DMS79 treated with DMSO at 0.1 percent for 48 hours (cell line): ENCODE data around the gene CBLL2.
"Not testable (repeated sequence)": the region's sequence is repeated elsewhere in the genome, so short reads cannot be mapped to it uniquely, and the experiment has no call there.

Experiments
- DNase-seq: peaks from one replicate; lab custom pipeline; 2025; lab: John Stamatoyannopoulos, UW

The CBLL2 gene, protein sequence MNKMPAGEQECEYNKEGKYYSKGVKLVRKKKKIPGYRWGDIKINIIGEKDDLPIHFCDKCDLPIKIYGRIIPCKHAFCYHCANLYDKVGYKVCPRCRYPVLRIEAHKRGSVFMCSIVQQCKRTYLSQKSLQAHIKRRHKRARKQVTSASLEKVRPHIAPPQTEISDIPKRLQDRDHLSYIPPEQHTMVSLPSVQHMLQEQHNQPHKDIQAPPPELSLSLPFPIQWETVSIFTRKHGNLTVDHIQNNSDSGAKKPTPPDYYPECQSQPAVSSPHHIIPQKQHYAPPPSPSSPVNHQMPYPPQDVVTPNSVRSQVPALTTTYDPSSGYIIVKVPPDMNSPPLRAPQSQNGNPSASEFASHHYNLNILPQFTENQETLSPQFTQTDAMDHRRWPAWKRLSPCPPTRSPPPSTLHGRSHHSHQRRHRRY

DNA sequence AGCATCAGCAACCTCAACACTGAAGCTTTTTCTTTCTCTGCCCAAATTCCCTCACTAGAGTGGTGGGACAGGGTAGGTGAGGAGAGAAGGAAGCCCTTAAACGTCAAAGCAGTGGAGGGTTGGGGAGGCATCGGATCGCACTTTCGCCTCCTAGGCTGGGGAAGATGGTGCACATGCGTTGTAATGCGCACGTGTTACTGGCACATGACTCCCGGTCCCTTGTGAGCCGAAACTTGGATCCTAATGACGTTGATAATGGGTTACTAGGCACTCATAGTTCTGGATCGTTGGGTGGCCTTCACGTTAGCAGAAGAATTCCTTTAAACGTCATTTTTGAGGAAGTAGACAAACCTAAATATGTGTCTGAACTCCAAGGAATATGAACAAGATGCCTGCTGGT is at the start of gene CBLL2:
TSS of gene CBLL2 (plus strand) at position 301 of the 400 bp plus-strand sequence. CDS start at position 380, 79 bp downstream.
- no peak for DNase-seq

DNA sequence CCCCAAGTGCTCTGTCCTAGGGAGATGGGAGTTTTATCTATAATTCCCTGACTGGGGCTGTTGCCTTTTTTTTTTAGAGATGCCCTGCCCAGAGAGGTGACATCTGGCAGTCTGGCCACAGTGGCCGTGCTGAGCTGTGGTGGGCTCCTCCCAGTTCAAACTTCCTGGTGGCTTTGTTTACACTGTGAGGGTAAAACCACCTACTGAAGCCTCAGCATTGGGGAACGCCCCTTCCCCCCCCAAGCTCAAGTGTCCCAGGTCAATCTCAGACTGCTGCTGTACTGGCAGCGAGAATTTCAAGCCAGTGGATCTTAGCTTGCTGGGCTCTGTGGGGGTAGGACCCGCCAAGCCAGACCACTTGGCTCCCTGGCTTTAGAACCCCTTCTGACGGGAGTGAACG is 38.3 kb upstream of the CBLL2 start:
- DNase-seq = no peak

DNA sequence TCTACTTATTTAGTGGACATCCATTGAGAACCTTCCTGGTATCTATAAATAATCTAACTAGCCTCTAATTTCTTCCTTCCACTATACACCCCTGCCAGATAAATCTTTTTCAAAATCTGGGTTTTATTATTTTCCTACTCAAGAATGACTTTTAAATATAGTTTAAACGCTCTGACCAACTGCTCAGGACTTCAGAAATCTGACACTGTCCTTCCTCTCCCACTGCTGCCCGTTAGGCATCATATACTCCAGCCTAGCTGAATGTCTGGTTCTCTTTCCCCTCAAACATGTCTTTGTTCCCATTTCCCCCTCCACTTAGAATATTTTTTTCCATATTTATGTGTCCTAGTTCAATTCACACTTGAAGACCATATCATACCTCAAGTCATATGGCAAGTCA is 35.2 kb upstream of the CBLL2 start:
- no peak for DNase-seq

DNA sequence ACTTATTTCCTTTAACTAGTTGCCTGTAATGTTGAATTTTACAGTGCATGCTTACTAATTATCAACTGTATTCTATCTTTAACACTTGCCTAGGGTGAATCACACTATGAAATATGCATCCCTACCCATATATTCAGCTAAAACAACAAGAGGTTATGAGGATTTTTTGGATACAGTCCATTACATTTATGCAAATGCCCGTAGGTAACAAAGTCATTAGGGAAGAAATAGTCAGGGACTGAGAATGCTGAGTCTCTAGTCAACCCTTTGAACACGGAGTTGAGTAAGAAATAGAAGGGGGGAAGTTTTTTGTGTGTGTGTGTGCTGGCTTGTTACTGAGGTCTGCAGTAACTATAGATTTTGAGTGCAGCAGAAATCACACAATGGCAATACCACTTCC is 26.1 kb upstream of the CBLL2 start:
- no peak for DNase-seq

DNA sequence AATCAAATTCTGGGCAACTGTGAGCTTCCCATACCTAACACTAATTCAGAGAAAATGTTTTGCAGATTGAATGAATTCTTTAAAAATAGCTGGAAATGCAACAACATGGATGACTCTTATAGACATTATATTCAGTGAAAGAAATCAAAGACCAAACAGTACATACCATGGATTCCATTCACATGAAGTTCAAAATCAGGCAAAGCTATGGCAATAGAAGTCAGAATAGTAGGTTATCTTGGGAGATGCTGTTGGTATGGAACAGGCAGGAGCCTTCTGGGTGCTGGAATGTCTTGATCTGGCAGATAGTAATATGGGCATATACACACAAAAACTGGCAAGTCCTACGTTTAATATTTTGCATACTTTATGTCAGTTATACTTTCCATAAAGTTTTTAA is 25.5 kb upstream of the CBLL2 start:
- DNase-seq = no peak

DNA sequence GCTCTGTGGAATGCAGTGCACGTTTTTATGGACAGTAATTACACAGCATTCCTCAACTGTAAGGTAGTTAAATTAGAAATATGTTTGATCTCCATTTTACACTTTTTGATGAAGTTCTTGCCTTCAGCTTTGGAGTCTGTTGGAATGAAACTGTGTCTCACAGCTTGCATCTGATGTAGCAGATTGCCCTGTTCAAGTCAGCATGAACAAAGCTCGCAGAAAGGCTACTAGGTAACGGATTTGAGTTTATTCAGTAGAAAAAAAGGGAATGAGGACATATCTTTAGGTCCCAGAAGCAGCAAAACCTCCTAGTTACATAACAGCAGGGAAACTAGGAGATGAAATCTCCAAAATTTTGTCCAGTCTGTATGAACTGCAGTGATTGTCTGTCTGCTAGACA is 24.3 kb upstream of the CBLL2 start:
- no peak for DNase-seq

DNA sequence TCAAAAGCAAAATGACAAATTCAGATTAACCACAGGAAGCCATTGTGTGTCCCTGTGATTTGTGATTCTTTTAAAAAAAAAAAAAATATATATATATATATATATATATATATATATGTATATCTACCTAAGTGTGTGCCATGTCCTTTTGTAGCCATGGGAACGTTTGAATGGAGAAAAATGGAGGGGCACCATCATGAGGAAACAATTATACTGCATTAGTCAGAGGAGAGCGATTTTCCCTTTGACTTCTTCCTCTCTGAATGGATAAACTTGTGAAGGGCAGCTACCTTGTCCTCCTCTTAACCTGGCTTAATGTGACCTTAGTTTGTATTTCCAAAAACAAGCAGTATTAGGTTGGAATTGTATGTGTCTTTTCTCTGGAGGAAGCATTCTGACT is 23.3 kb upstream of the CBLL2 start:
- no peak for DNase-seq

DNA sequence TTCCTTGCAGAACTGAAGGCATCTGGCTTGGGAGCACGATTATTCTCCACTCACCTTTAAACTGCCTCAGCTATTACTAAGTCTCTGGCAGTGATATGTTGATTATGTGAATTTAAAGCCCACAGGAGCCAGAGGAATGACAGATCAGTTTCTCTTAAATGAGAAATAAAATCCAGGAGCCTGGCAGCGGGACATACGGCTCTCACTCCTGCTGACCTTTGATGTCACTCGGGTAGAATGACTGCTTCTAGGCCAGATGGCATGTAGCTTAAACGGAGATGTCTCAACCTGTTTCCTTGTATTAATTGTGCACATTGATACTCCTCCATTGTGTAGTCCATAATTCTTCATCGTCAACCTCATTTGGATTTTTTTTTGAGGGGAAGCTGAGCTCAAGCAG is 4.0 kb upstream of the CBLL2 start:
- no peak for DNase-seq

DNA sequence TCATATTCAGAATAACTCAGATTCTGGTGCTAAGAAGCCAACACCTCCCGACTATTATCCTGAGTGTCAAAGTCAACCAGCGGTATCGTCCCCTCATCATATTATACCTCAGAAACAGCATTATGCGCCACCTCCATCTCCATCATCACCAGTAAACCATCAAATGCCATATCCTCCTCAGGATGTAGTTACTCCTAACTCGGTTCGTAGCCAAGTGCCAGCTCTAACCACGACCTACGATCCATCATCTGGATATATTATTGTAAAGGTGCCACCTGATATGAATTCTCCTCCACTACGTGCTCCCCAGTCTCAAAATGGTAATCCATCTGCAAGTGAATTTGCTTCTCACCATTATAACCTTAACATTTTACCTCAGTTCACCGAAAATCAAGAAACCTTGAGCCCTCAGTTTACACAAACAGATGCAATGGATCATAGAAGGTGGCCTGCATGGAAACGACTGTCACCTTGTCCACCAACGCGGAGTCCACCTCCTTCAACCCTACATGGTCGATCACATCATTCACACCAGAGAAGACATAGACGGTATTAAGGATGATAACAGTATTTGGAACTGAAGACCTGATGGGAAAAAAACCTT is 1.1 kb downstream of the CBLL2 start:
- DNase-seq = no peak

DNA sequence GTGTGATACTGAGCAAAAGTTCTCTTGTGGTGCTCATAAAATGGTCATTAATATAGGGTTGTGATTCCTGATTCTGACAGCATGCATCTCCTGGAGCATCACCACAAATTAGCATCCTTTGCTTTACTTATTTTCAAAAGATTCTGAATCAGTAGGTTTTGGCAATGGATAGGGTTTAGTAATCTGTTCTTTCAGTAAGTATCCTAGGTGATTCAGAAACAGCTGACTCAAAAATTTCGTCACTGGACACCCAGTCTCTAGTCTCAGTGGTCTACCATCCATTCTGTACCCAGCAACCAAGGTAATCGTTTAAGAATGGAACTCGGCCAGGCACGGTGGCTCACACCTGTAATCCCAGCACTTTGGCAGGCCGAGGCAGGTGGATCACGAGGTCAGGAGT is 4.1 kb downstream of the CBLL2 start:
- no peak for DNase-seq

DNA sequence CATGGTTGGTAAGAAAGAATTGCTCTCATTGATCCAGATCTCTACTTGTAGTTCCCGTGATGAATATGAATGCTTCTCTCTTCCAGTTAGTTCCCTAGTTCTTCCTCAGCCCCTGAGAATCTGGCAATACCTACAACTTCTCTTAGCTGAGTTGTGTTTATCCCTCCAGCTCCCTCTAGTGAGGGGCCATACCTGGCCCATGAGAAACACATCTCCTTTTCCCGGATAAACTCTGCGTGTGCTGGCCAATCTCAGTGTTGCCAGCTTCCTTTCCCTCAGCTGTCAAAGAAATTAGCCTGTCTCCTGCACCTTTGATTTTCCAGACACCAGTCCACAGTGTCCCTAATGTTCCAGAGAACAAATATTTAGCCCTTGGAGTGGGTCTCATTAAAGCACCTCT is 5.7 kb downstream of the CBLL2 start:
- no peak for DNase-seq

DNA sequence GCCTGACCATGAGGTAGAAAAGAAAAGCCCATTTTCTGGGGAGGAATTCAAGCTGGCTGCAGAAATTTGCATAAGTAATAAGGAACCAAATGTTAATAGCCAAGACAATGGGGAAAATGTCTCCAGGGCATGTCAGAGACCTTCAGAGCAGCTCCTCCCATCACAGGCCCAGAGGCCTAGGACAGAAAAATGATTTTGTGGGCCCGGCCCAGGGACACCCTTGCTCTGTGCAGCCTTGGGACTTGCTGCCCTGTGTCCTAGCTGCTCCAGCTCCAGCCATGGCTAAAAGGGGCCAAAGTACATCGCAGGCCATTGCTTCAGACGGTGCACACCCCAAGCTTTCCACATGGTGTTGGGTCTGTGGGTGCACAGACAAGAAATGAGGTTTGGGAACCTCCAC is 16.5 kb downstream of the CBLL2 start:
- DNase-seq = not testable (repeated sequence)

DNA sequence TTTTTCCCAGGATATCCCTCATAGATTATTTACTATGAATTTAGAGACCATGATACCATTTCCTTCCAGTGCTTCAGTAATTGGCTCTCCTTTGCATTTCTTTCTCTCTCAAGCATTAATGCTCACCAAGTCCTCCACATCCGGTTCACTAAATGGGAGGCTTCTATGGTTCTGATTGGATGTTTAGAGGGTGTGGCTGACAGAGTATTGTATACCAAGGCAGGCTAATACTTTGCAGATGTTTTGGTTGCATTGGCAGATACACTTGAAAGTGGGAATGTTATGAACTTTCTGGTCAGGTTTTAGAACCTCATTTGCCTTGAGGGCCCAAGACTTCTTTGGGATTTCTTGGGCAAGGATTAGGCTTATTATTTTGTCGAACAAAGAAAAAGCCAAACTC is 24.2 kb downstream of the CBLL2 start:
- no peak for DNase-seq

DNA sequence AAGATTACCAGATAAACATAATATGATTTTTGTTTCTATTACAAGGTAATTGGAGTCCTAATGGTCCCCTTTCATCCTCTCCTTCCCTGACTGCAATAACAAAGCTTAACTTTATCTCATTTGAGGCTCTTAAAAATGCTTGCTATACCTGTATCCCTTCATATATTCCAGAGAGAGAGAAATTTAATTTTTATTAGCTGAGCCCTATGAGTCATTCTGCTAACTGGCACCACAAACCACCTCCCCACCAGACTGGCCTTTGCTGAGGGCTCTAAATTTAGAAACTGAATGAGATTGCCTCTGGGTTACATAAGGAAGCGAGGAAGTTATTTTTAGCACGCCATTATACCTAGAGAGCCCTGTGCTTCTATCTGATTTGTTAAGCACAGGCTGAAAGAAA is 27.4 kb downstream of the CBLL2 start:
- no peak for DNase-seq

DNA sequence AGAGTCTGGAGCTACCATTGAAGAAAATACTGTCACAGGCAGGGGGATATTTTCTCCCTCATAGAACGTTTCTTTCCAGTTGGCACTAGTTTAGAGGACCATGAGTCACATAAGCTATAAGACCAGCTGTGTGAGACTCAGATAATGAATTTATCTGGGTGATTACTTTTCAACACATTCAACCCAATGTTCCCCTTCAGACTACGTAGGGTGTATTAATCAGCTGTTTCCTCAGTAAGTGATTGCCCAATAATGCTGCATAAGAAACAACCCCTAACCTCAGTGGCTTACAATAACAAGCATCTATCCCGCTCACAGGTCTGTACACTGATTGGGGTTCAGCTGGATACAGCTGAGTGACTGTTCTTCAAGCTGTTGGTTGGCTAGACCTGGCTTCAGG is 38.1 kb downstream of the CBLL2 start:
- no peak for DNase-seq

DNA sequence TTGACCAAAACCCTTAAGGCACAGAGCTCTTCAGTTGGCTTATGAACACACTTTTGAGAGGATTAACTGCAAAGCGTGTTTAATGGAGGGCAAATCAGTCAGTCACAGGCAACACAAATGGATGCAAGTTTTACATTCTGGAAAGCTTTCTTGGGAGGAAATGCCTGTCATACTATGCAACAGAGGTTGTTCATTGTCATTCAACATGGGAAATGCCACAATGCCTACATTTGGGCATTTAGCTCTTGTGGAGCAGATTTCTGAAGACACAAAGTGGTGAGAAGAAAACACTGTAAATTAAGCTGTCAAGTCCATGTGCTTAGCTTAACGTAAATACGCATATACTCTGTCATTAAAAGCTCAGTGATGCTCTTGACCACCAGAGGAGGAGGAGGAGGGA is 41.1 kb downstream of the CBLL2 start:
- DNase-seq = no peak

DNA sequence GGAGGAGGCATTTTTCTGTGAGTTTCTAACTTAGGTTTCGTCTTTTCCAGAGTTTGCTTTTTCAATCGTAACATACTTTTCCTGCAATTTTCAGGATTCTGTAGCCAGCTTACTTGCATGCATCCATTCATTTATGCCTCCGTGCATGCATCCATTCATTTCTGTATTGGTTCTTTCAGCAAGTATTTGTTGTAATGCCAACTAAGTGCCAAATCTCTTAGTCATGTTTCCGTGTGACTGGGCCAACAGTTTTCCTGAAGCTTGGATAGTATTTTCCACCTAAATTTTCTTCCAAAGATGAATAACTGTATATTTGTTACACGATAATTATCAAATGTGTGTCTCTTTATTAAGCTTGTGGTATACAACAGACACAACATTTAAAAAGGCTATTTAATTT is 41.5 kb downstream of the CBLL2 start:
- no peak for DNase-seq

DNA sequence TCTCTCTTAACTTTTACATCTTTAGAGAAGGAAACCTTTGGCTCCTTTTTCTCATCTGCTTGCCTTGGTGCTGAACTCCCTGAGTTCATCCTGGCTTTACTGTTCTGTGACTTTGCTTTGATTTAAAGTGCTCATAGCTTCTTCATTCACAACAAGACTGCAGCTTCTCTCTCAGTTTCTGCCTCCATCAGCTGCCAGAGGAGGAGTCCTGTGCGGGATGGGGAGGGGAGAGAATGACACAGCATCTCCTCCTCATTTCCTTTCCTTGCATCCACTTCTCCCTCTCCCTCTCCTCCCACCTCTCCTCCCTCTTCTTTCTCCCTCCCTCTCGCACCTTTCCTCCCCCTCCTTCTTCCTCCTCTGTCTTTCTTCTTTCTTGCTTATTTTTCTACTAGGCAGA is 42.0 kb downstream of the CBLL2 start:
- no peak for DNase-seq

DNA sequence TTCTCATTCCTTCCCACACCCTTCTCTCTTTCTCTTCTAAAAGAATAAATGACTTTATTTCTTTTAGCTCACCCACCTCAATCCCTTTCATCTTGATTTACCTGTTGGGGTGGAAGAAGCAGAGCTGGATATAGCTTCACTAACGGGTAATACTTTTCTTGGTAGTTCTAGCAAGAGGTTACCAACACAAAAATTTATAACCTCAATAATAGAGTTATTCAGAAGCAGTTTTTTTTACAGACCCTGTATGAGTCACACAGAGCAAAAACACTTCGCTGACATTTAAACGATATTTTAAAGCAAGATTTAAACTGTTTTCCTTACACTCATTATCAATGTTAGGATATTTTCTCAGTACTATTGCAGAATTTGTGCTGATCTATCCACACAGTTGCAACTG is 42.4 kb downstream of the CBLL2 start:
- no peak for DNase-seq

DNA sequence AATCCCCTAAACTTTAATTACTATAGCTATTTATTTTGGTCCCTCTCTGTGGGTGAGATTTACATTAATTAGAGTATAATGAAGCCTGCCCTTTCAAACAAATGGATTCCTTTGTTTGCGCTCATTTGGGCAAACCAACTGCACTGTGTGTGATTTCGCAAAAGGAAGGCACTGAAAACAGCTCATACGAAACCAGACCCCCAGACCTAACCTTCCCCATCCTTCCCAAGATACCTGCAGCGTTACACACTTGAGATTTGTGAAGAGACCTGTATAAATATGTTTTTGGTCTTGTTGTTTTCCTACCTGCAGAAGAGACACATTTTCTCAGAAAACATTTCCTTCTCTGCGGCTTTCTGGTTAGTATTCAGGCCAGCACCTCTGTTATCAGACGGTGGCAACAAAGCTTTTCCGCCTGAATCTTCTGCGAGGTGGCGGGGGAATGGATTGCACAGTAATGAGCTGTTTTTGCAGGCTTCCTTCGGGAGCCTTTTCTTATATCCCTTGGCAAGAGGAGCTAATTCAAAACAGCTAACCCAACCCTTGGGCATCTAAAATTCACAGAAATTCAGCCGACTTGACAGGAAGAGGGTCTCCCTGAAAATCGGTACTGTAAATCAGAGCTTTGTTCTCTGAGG is 47.6 kb downstream of the CBLL2 start:
- no peak for DNase-seq

DNA sequence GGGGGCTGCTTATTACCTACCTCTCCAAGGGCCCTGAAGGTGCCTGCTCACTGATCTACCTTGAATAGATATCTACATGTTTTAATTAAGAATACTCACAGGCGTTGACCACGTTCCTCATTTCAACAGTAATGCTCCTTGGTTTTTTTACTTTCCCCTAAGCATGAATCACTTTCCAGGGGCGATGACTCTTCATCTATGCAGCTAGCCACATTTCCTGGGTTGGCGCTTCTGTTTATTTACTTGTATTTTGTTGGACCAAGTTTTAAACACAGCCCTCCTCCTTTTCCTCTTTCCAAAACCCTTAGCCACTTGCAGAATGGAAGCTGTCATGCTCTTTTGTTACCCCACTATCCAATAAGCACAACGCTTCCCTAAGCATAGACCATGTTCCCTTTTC is 50.8 kb downstream of the CBLL2 start:
- DNase-seq = no peak
